ENCODE data around the gene R3HDM4. TPM values are rescaled to one million over a fixed set of nuclear protein-coding genes. Genes with fewer than 3 reads are reported as not detected.

The R3HDM4 gene
- total and polyA plus RNA-seq, 4 donors, result 31.6 to 139 (median 77.7) TPM

- Histone ChIP-seq H3K4me1 (ENCODE audit: control insufficient read depth in 5 of 5, insufficient read depth in 5 of 5, low read length in 5 of 5) (peaks cover 0 to 44% (median 10%) of the 10 kb centered on the region in 5 donors), H3K4me3 (no peak overlapping the region), H3K9me3 (ENCODE audit: control insufficient read depth in 4 of 4, insufficient read depth in 3 of 4, low read length in 3 of 4) (no peaks in the 10 kb centered on the region), H3K36me3 (ENCODE audit: control insufficient read depth in 4 of 4, insufficient read depth in 4 of 4, low read length in 4 of 4) (peaks cover 0 to 3% (median under 1%) of the 10 kb centered on the region in 4 donors), H3K27me3 (ENCODE audit: control insufficient read depth in 3 of 3, insufficient read depth in 3 of 3, low read length in 2 of 3) (no peaks in the 10 kb centered on the region), H3K27ac (ENCODE audit: low read depth in 1 of 2, low read length in 1 of 2) (no peak overlapping the region), H3K9ac (ENCODE audit: insufficient read depth in 1 of 2, low read length in 2 of 2) (peak overlapping the region in 1 of 2 donors; percentile 25)
- DNase-seq (peak in 2 of 3 donors; percentile 50 to 61), ATAC-seq (ENCODE audit: insufficient read depth, low FRiP score) (no peak)
- TF ChIP-seq, protein P1, sequence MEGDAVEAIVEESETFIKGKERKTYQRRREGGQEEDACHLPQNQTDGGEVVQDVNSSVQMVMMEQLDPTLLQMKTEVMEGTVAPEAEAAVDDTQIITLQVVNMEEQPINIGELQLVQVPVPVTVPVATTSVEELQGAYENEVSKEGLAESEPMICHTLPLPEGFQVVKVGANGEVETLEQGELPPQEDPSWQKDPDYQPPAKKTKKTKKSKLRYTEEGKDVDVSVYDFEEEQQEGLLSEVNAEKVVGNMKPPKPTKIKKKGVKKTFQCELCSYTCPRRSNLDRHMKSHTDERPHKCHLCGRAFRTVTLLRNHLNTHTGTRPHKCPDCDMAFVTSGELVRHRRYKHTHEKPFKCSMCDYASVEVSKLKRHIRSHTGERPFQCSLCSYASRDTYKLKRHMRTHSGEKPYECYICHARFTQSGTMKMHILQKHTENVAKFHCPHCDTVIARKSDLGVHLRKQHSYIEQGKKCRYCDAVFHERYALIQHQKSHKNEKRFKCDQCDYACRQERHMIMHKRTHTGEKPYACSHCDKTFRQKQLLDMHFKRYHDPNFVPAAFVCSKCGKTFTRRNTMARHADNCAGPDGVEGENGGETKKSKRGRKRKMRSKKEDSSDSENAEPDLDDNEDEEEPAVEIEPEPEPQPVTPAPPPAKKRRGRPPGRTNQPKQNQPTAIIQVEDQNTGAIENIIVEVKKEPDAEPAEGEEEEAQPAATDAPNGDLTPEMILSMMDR (IDR thresholded peaks at IDR 0.05; ENCODE audit: control extremely low read depth, extremely low read depth), result no peak
- WGBS, 2 donors, result 84 to 90% methylated on average over 55 of the region's 55 CpGs
Measured at GRCh38 chr19:955803-956765, 43.1 kb upstream of the R3HDM4 start.

- ATAC-seq (ENCODE audit: insufficient read depth, low FRiP score), result no peak
- Histone ChIP-seq H3K36me3 (ENCODE audit: control insufficient read depth in 4 of 4, insufficient read depth in 4 of 4, low read length in 4 of 4) (peaks cover 0 to 3% (median under 1%) of the 10 kb centered on the region in 4 donors), H3K27ac (ENCODE audit: low read depth in 1 of 2, low read length in 1 of 2) (no peak overlapping the region), H3K27me3 (ENCODE audit: control insufficient read depth in 3 of 3, insufficient read depth in 3 of 3, low read length in 2 of 3) (no peaks in the 10 kb centered on the region), H3K9me3 (ENCODE audit: control insufficient read depth in 4 of 4, insufficient read depth in 3 of 4, low read length in 3 of 4) (no peaks in the 10 kb centered on the region), H3K4me1 (ENCODE audit: control insufficient read depth in 5 of 5, insufficient read depth in 5 of 5, low read length in 5 of 5) (peaks cover 0 to 40% (median 10%) of the 10 kb centered on the region in 5 donors), H3K9ac (ENCODE audit: insufficient read depth in 1 of 2, low read length in 2 of 2) (no peak overlapping the region), H3K4me3 (no peak overlapping the region)
- DNase-seq, result peak in 1 of 3 donors; percentile 16
- TF ChIP-seq, protein P1 (IDR thresholded peaks at IDR 0.05; ENCODE audit: control extremely low read depth, extremely low read depth), result no peak
- 89 to 92% methylated on average over 43 of the region's 43 CpGs for WGBS, 2 donors
Measured at GRCh38 chr19:954672-955494, 41.9 kb upstream of the R3HDM4 start.

- no peak overlapping the region for H3K4me3 ChIP-seq
- H3K36me3 ChIP-seq (ENCODE audit: control insufficient read depth in 4 of 4, insufficient read depth in 4 of 4, low read length in 4 of 4), result peaks cover 0 to 3% (median 0%) of the 10 kb centered on the region in 4 donors
- peaks cover 0 to 40% (median 10%) of the 10 kb centered on the region in 5 donors for H3K4me1 ChIP-seq (ENCODE audit: control insufficient read depth in 5 of 5, insufficient read depth in 5 of 5, low read length in 5 of 5)
- H3K9ac ChIP-seq (ENCODE audit: insufficient read depth in 1 of 2, low read length in 2 of 2), result no peak overlapping the region
- WGBS, 2 donors, result 89 to 90% methylated on average over 14 of the region's 14 CpGs
- TF ChIP-seq, protein P1 (IDR thresholded peaks at IDR 0.05; ENCODE audit: control extremely low read depth, extremely low read depth), result no peak
- DNase-seq (no peak), ATAC-seq (ENCODE audit: insufficient read depth, low FRiP score) (no peak)
- H3K9me3 ChIP-seq (ENCODE audit: control insufficient read depth in 4 of 4, insufficient read depth in 3 of 4, low read length in 3 of 4), result no peaks in the 10 kb centered on the region
- no peaks in the 10 kb centered on the region for H3K27me3 ChIP-seq (ENCODE audit: control insufficient read depth in 3 of 3, insufficient read depth in 3 of 3, low read length in 2 of 3)
- H3K27ac ChIP-seq (ENCODE audit: low read depth in 1 of 2, low read length in 1 of 2), result no peak overlapping the region
Measured at GRCh38 chr19:954272-954671, 41.3 kb upstream of the R3HDM4 start.
